GM12878 (cell line): ENCODE measurements around the gene HMCN2.

Source experiments
- CHD1 ChIP-seq: IDR thresholded peaks from 2 replicates; pipeline ENCODE4 v1.6.1; 2012; ENCODE audit warnings: low read depth, low read length, improper control_type of control experiment
- CREB1 ChIP-seq: IDR thresholded peaks from 2 replicates; pipeline ENCODE4 v1.6.1; 2012; ENCODE audit warnings: low read depth, mild to moderate bottlenecking, inconsistent platforms
- EP300 ChIP-seq, 2 experiments: fragments of 150-350 bp in 1 of 2; IDR thresholded peaks; 2 replicates each; pipeline ENCODE4 v1.6.1; 2011 to 2012; ENCODE audit warnings: low read depth in 2 of 2, low read length in 2 of 2, borderline replicate concordance in 1 of 2, improper control_type of control experiment in 1 of 2, inconsistent platforms in 1 of 2; ENCODE audit not compliant: control insufficient read depth in 1 of 2
- GABPA ChIP-seq: IDR thresholded peaks from 2 replicates; pipeline ENCODE4 v1.6.1; 2014; ENCODE audit warnings: antibody characterized with exemption, low read depth, mild to moderate bottlenecking, inconsistent platforms
- HDAC2 ChIP-seq: fragments of 200-600 bp; sonication (generic); IDR thresholded peaks from 2 replicates; pipeline ENCODE4 v1.6.1; 2017
- LARP7 ChIP-seq: fragments of 450-650 bp; IDR thresholded peaks from 2 replicates; pipeline ENCODE4 v1.6.1; 2017; ENCODE audit warnings: mild to moderate bottlenecking
- POLR2A ChIP-seq: IDR thresholded peaks from 2 replicates; pipeline ENCODE4 v1.6.1; 2011; ENCODE audit warnings: low read depth, mild to moderate bottlenecking, low read length
- POLR2AphosphoS5 ChIP-seq: IDR thresholded peaks from 2 replicates; pipeline ENCODE4 v1.6.1; 2011; ENCODE audit warnings: mild to moderate bottlenecking, low read length, inconsistent platforms
- SIN3A ChIP-seq: IDR thresholded peaks from 2 replicates; pipeline ENCODE4 v1.6.1; 2012; ENCODE audit warnings: low read depth, low read length, improper control_type of control experiment
- TF ChIP-seq, protein P1 (sequence below), 3 experiments: IDR thresholded peaks in 2 of 3; conservative IDR thresholded peaks in 1 of 3; 2 replicates each; pipeline ENCODE4 v1.5.1; 2011; ENCODE audit warnings: low read depth in 3 of 3, low read length in 3 of 3, mild to moderate bottlenecking in 3 of 3, control low read depth in 2 of 3, moderate library complexity in 2 of 3, inconsistent platforms in 1 of 3, mixed read lengths in 1 of 3; ENCODE audit not compliant: control insufficient read depth in 2 of 3, insufficient read depth in 1 of 3; ENCODE audit errors: extremely low read depth in 1 of 3
- TF ChIP-seq, protein P2 (sequence below): IDR thresholded peaks from 2 replicates; pipeline ENCODE4 v1.6.1; 2012; ENCODE audit warnings: mild to moderate bottlenecking, low read depth, low read length

DNA sequence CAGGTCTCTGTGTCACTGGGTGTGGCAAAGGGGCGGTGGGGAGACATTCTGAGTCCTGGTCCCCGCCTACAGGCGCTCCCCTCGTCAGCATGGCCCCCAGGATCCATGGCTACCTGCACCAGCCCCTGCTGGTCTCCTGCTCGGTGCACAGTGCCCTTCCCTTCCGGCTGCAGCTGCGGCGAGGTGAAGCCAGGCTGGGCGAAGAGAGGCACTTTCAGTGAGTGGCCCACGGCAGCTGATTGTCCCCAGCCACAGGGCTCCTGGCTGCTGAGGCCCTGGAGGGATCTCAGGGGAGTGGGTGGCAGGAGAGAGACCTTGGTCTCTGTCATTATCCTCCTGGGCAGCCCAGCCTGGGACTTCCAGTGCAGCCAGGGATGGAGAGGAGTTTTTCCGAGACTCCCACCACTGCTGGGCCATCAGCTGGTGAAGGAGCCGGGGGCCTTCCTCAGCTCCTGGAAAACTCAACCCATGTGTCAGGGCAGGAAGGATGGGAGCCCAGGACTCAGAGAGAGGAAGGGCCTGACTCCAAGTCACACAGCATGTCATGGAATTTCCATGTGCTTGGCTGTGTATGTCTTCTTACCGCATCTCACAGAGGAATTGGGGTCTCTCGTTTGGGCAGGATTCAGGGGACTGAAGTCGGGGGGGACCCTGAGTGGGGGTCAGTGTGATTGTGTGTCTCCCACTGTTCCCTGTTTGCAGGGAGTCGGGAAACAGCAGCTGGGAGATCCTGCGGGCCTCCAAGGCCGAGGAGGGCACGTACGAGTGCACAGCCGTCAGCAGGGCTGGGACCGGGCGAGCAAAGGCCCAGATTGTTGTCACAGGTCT is 37.4 kb downstream of the HMCN2 start:
- TF ChIP-seq, protein P1, sequence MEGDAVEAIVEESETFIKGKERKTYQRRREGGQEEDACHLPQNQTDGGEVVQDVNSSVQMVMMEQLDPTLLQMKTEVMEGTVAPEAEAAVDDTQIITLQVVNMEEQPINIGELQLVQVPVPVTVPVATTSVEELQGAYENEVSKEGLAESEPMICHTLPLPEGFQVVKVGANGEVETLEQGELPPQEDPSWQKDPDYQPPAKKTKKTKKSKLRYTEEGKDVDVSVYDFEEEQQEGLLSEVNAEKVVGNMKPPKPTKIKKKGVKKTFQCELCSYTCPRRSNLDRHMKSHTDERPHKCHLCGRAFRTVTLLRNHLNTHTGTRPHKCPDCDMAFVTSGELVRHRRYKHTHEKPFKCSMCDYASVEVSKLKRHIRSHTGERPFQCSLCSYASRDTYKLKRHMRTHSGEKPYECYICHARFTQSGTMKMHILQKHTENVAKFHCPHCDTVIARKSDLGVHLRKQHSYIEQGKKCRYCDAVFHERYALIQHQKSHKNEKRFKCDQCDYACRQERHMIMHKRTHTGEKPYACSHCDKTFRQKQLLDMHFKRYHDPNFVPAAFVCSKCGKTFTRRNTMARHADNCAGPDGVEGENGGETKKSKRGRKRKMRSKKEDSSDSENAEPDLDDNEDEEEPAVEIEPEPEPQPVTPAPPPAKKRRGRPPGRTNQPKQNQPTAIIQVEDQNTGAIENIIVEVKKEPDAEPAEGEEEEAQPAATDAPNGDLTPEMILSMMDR (IDR thresholded peaks at IDR 0.05 in 2 of 3, conservative IDR thresholded peaks at IDR 0.05 in 1 of 3; ENCODE audit: control insufficient read depth in 2 of 3, extremely low read depth in 1 of 3, insufficient read depth in 1 of 3, low read depth in 3 of 3, low read length in 3 of 3) = no peak
- TF ChIP-seq HDAC2 (no peak), POLR2A (no peak), EP300 (IDR thresholded peaks at IDR 0.05; ENCODE audit: borderline replicate concordance in 1 of 2, control insufficient read depth in 1 of 2, low read depth in 2 of 2, low read length in 2 of 2) (no peak), GABPA (no peak), CHD1 (no peak), POLR2AphosphoS5 (no peak), SIN3A (no peak), LARP7 (no peak), CREB1 (no peak)
- TF ChIP-seq, protein P2, sequence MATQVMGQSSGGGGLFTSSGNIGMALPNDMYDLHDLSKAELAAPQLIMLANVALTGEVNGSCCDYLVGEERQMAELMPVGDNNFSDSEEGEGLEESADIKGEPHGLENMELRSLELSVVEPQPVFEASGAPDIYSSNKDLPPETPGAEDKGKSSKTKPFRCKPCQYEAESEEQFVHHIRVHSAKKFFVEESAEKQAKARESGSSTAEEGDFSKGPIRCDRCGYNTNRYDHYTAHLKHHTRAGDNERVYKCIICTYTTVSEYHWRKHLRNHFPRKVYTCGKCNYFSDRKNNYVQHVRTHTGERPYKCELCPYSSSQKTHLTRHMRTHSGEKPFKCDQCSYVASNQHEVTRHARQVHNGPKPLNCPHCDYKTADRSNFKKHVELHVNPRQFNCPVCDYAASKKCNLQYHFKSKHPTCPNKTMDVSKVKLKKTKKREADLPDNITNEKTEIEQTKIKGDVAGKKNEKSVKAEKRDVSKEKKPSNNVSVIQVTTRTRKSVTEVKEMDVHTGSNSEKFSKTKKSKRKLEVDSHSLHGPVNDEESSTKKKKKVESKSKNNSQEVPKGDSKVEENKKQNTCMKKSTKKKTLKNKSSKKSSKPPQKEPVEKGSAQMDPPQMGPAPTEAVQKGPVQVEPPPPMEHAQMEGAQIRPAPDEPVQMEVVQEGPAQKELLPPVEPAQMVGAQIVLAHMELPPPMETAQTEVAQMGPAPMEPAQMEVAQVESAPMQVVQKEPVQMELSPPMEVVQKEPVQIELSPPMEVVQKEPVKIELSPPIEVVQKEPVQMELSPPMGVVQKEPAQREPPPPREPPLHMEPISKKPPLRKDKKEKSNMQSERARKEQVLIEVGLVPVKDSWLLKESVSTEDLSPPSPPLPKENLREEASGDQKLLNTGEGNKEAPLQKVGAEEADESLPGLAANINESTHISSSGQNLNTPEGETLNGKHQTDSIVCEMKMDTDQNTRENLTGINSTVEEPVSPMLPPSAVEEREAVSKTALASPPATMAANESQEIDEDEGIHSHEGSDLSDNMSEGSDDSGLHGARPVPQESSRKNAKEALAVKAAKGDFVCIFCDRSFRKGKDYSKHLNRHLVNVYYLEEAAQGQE = no peak
